Endometrium (tissue), 2 donors: Measurements from ENCODE around the gene S100PBP.
"Not testable (repeated sequence)": the region's sequence is repeated elsewhere in the genome, so short reads cannot be mapped to it uniquely, and the experiment has no call there.

Experiments used
- FAIRE-seq: peaks from 2 replicates; lab custom pipeline; 2012; peaks lifted over from hg19 to GRCh38; lab: Jason Lieb, UNC
- donor health status: control.
- donor health status: control.

S100PBP gene

DNA sequence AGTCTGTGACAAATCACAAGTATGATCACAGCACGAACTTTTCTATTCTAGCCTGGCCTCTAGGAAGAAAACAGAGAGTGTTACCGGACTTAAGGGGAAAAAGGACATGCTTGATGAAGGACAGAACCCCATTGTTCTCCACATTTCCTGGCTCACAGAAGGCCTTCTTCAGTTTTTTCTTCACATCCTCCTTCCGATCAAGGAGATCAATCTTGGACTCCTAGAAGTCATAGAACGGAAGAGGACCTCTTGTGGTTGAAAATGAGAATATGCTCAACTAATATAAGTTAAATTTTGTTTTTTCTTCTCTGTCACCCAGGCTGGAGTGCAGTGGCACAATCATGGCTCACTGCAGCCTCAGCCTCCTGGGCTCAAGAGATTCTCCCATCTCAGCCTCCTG lies 30.6 kb upstream of the S100PBP start:
- no peak for FAIRE-seq

DNA sequence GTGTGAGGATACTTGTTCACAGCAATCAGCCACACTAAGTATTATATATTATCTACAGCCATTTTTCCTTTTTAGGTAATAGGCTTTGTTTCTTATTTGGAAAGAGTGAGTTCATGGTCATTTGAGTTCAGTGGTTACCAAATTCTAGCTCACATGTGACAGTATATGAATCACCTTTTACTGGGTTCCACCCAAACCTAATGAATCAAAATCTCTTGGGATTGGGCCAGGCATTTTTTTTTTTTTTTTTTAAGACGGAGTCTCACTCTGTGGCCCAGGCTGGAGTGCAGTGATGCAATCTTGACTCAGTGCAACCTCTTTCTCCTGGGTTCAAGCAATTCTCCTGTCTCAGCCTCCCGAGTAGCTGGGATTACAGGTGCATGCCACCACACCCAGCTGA lies 28.1 kb upstream of the S100PBP start:
- FAIRE-seq: not testable (repeated sequence)

DNA sequence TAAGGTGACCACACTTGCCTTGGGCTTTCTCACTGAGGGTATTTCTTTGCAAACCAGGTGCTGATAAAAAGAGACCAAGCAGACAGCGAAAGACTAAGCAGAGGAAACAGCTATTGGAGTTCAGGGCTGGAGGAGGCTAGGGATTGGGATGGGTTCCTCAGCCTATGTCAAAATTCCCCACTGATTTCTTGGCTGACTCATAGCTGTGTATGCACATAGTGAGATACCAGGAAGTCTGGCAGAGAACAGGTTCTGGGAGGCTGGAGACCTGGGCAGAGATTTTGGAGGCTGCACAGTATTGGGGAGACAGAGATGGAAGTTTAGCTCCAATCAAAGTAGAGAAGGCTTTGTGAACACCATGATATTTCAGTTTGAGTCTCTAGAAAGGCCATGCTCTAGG lies 25.6 kb upstream of the S100PBP start:
- FAIRE-seq: no peak

DNA sequence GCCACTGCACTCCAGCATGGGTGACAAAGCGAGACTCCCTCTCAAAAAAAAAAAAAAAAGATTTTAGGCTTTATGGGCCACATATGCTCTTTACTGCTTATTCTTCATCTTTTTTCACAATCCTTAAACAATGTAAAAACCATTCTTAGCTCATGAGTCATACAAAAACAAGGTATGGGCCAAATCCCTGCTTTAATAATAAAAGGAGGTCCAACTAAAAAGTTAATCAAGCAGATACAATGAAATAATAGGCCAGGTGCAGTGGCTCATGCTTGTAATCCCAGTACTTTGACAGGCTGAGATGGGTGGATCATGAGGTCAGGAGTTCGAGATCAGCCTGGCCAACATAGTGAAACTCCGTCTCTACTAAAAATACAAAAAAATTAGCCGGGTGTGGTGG lies 21.7 kb upstream of the S100PBP start:
- not testable (repeated sequence) for FAIRE-seq

DNA sequence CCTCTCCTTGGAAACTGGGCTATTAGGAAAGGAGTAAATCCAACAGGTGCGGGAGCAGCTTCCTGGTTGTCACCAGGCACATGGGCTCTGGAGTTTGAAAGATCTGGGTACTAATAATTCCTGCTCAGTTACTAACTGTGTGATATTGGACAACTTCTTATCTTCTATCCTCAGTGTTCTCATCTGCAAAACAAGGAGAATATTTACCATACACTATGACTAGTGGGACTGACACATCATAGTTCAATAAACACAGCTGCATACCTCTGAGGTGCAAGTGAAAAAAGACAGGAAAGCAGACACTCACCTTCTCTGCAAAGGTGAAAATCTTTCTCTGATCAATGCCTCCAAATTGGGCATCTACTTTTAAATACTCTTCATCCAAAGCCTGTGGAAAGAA lies 20.0 kb upstream of the S100PBP start:
- FAIRE-seq: no peak

DNA sequence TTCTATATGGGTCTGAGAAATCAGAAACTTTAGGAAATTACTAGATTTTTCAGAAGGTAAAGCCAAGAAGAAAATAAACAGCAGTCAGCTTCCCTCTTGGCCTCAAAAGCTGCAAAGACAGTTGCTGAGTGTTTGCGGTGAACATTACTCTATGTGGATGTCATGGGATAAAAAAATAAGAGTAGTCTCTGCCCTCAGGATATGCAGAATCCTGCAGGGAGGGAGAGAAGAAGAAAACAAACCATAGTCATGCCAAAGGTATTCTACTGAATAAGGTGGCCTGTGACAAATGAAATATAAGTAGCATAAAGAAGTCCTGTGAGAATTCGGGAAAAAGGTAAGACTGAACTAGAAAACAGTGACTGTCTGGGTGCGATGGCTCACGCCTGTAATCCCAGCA lies 19.3 kb upstream of the S100PBP start:
- FAIRE-seq: no peak

DNA sequence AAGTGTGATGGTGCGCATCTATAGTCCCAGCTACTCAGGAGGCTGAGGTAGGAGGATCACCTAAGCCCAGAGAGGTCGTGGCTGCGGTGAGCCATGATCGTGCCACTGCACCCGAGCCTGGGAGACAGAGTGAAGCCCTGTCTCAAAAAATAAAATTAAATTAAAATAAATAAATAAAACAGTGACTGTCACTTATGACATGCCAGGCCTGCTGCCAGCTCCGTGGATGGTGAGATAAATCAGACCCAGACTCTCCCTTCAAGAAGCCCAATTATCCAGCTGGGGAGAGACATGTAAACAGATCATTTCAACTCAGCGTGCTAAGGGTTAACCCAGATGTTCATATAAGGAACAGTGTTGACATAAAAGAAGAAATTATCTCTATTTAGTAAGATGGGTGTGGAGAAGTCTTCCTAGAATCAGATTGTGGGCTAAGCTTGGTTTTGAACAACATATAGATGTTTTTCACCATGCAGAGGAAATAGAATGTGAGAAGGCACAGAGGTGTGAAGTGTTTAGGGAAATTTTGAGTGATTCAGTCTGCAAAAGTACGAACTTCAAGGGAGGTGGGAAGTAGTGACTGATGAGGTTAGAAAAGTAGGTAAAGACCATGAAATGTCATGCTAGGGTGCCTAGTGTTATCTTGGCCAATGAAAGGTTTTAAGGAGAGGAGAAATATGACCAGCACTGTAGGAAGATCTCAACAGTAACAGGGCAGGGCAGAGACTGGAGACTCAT lies 18.6 kb upstream of the S100PBP start:
- no peak for FAIRE-seq

DNA sequence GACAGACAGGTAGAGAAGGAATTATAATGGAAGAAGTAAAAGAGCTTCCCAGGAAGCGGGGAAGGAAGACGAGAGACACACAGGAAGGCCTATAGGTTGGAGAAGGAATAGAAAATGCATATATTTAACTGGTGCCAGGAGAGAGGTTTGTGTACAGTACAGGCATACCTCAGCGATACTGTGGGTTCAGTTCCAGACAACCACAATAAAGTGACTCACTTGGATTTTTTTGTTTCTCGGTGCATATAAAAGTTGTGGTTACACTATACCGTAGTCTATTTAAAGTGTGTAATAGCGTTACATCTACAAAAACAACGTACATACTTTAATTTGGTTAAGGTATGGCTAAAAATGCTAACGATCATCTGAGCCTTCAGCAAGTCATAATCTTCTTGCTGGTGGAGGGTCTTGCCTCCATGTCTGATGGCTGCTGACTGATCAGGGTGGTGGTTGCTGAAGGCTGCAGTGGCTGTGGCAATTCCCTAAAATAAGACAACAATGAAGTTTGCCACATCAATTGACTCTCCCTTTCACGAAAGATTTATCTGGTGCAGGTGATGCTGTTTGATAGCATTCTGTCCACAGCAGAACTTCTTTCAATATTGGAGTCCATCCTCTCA lies 16.2 kb upstream of the S100PBP start:
- no peak for FAIRE-seq

DNA sequence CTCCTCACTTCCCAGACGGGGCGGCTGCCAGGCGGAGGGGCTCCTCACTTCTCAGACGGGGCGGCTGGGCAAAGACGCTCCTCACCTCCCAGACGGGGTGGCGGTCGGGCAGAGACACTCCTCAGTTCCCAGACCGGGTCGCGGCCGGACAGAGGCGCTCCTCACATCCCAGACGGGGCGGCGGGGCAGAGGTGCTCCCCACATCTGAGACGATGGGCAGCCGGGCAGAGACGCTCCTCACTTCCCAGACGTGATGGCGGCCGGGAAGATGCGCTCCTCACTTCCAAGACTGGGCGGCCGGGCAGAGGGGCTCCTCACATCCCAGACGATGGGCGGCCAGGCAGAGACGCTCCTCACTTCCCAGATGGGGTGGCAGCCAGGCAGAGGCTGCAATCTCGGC lies 13.0 kb upstream of the S100PBP start:
- not testable (repeated sequence) for FAIRE-seq

DNA sequence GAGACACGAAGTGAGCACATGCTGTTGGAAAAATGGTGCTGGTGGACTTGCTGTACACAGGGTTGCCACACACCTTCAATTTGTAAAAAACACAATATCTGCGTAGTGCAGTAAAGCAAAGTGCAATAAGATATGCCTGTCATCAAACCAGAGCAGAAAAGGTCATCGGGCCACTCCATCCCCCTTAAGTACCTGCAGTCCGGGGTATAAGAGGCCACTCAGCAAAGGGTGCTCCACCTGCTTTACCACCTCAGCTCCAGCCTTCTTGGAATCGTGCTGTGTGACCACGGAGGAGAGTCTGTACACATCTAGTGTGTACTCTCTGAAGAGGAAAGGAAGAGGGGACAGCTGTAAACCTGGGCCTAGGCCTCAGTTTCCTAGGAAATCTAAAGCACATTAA lies 11.2 kb upstream of the S100PBP start:
- FAIRE-seq: no peak

DNA sequence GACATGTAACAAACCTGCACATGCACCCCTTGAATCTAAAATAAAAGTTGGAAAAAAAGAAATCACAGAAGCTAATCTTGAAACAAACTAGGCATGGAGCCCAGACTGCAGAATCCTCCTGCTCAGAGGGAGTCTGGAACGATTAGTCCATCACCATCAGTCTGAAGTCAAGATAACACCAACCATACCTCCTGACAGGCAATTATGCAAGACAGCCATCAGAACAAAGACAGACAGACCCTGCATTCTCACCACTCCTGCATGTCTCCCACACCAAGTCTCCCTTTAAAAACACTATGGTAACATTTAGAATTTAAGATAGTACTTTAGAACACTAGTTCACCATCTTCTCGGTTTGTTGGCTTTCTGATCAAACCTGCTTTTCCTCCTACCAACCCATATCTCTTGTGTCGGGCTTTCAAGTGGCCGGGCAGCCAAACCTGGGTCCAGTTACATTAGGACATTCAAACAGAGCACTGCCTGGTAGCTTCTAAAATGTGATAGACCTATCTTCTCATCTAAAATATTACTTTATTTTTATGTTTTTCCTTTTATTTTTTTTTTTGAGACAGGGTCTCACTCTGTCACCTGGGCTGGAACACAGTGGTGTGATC lies 10.4 kb upstream of the S100PBP start:
- no peak for FAIRE-seq

DNA sequence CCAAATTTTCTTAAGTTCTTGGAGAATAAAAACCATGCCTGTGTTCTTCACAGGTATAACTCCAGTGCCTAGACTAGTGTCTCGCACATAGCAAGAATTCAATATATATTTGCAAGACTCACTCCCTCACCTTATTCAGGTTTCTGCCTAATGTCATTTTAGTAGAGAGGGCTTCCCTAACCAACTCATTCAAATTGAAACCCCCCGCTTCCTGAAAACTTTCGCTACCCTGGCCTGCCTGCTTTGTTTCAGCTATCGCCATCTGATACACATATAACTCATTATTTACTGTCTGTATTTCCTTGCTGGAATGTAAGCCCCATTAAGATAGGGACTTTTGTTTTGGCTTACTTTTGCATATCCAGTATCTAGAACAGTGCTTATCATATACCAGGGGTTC lies 8.9 kb upstream of the S100PBP start:
- FAIRE-seq: no peak

DNA sequence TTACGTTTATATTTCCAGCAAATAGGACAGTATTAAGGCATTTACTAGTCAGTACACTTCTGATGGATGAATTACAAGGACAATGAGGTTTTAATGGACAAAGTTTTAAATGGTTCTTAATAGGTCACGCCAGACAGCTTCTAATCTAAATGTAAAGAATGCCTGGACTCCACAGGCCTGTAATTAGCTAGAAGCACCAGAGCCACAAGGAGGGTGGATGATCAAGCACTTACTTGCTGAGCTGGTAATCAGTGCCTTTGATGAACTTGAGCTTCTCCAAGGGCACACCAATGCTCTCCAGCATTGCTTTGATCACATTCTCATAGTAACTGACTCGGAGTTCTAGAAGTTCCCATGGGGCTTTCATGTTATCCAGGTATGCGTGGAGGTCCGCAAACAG lies 7.1 kb upstream of the S100PBP start:
- FAIRE-seq: no peak

DNA sequence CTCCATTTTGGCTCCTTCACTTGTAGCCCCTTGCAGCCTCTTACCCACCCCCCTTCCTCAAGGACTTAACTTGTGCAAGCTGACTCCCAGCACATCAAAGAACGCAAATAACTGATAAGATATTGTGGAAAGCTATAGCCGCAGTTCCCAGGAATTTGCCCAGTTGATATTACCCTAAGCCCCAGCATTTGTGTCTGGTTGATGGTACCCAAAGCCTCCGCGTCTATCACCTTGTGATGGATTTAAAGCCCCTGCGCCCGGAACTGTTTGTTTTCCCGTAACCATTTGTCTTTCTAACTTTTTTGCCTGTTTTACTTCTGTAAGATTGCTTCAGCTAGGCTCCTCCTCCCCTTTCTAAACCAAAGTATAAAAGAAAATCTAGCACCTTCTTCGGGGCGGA lies 6.2 kb upstream of the S100PBP start:
- no peak for FAIRE-seq

DNA sequence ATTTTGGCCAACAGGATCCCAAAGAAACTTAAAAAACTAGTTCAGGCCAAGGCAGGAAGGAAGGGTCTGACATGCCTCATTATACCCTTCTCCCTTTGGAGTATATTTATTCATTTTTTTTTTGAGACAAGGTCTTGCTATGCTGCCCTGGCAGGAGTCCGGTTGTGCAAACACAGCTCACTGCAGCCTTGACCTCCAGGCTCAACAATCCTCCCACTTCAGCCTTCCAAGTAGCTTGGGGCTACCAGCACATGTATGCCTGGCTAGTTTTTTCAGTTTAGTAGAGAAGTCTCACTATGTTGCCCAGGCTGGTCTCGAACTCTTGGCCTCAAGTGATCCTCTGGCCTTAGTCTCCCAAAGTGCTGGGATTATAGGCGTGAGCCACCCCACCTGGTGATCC lies 5.5 kb upstream of the S100PBP start:
- FAIRE-seq: no peak

DNA sequence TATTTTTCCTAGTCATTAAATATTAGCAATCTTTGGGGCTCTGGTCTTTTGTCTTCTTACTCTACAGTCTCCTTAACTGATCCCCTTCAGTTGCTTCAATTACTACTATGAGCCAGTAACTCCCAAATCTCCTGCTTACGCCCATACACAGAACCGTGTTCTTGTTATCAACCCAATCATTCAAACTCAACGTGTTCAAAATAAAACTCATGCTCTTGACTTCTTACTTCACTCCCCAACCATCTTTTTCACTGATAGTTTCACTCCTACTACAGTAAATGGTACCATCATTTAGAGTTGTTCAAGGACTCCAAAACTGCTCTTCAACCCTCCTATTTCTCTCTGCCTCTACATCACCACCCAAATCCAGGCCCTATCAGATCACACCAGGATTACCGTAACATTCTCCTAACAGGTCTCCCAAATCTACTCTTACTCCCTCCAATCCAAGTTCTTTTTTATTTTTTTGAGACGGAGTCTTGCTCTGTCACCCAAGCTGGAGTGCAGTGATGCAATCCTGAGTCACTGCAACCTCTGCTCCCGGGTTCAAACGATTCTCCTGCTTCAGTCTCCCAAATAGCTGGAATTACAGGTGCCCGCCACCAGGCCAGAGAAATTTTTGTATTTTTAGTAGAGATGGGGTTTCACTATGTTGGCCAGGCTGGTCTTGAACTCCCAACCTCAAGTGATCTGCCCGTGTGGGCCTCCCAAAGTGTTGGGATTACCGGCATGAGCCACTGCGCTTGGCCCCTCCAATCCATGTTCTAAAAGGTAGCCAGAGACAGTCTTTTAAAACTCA lies 3.3 kb upstream of the S100PBP start:
- no peak for FAIRE-seq

DNA sequence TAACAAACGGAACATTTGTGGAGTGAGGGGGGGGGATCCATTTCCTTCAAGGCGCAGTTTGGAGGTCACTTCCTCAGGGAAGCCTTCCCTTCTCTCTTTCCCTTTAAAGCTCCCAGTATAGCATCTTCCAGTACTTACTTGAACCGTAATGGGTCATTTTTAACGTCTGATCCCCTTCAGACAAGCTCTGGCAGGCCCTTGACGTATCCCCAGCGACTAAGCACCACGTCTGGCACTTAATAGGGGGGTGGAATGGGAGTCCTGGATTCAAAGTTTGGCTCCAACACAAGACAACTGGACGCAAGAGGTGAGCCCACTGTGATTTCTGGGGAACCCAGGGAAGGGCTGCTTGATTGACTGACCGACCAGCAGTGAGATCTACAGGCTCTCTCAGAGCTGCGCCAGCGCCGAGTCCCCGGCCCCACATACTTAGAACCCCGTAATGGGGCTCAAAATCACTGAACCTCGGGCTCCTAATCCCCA lies 736 bp upstream of the S100PBP start:
- FAIRE-seq: no peak

DNA sequence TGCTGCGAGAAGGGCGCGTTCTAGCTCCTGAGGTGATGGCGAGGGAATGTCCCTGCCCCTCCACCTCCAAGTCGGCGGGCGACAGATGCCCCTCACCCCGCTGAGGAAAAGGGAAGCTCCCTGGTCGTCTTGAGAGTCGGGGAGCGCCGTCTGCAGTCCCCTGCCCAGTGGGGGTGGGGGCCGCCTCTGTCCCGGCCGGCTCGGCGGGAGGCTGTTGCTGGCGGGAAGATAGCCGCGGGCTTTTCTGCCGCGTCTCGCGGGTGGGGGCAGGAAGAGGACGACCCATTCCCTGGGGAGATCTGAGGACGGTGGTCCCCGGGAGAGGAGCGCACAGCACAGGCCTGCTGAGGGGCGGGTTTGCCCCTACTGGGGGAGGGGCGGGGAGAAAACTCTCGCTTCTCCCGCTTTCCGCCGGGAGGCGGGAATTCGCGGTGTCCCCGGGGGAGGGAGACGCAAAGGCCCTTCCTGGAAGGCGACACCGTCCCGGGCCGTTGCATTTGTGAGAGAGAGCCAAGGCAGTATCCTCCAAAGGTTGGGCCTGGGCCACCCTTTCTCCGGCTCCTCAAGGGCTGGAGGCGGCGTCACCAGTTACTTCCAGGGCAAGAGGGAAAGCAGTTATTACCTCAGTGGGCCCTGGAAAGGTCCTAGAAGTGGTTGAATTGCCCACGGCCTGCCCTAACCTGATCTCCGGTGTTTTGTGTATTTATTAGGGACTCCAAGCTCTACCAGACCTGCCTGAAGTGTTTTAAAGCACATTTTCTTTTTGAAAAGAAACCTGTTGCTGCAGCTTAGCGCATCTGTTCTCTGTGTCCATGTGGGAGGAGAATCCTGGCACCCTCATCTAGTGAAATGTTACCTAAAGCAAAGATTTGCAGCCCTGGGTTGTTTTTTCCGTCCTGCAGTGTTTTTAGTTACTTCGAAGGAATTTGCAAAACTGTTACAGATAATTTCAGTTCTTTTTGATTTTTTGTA lies 648 bp downstream of the S100PBP start:
- FAIRE-seq: no peak

DNA sequence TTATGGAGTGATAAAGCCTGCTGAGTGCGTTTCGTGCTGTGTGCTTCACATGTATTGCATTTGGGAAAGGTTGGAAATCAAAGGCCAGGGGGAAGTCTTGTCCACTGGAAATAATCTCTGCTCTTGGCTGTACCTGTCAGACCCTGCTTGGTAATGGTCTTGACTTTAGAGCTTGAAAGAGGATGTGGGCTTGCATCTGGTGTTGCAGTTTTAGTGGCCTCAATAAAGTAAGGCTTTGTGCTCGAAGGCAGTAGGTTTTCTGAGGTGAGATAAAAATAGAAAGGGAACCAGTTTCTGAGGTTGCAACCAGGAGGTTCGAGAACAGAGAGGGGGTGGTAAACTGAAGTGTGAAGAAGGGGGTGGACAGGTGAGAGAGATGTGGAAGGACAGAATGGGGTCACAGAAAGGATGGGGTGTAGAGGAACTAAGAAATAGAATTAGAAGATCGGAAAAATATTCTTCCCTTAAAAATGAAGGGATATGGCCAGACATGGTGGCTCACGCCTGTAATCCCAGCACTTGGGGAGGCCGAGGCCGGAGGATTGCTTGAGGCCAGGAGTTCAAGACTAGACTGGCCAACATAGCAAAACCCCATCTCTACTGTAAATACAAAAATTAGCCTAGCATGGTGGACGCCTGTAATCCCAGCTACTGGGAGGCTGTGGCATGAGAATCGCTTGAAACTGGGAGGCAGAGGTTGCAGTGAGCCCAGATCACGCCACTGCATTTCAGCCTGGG lies 1.5 kb downstream of the S100PBP start:
- FAIRE-seq: no peak

DNA sequence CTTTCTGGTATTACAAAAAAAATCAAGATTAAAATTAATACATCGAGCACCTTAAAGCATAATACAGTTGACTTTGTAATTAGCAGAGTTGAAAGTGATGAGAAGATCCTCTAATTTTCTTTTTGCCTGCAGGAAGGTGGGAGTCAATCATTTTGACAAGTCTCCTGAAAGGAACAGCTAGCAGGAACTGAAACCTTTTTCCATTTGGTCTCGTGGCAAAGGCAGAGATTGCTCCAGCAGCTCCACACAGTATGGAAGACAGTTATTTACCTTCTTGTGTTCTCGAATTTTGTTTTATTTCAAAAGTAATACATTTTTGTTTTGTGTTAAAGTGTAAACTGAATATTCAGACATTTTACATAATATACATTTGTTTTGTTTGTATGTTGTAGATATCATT lies 7.7 kb downstream of the S100PBP start:
- FAIRE-seq: no peak

DNA sequence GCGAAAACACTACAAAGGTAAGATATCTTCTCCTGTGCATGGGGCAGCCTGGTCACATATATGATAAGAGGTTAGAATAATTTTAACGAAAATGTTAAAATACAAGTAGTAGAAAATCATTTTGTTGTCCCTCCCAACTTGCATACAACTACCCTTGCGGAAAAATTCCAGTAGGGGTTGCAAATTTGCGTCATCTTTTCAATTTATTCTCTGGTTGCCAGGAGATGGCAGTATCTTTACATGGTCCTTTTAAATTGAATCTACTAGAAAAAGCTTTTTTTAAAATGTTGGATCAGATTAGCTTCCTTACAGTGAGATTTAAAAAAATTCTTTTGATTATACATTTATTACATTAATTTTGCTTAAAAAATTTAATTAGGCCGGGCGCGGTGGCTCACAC lies 10.9 kb downstream of the S100PBP start:
- FAIRE-seq: peak; percentile 26
